HCT116 (cell line): ENCODE results near the gene RLBP1. TPM values are rescaled to one million over a fixed set of nuclear protein-coding genes. Genes with fewer than 3 reads are reported as not detected.
A peak's percentile ranks its signal among the peaks of the same experiment; 100 is the strongest.

ENCODE experiments used
- ATAC-seq: fragments of 200-7000 bp; cut with Tn5 transposase; 2 replicates; pipeline ENCODE4 v1.9.1; 2020; ENCODE audit warnings: mild to moderate bottlenecking, moderate library complexity
- BruUV-seq: library from RNA; stranded (reverse); fragments of 400-500 nt; replicated peaks from 2 replicates; lab custom pipeline; 2021; lab: Mats Ljungman, UMichigan
- CTCF ChIA-PET: fragments of 300-600 bp; sonication (Branson Sonifier 250); formaldehyde crosslinking; loops from one replicate; lab custom pipeline; 2021; ENCODE audit warnings: antibody characterized with exemption; lab: Charles Lee
- POLR2A ChIA-PET: fragments of 300-600, 350-600 bp; sonication (Branson Sonifier 250); formaldehyde crosslinking; loops from one replicate; lab custom pipeline; 2021; ENCODE audit warnings: antibody characterized with exemption; lab: Charles Lee
- RAD21 ChIA-PET, 2 experiments: fragments of 300-600 bp; sonication (Branson Sonifier 250); formaldehyde crosslinking; loops; one replicate each; lab custom pipeline; 2023; ENCODE audit warnings: low total read pairs in 2 of 2; ENCODE audit not compliant: uncharacterized antibody in 2 of 2, unreplicated experiment in 2 of 2, low non-redundant PET in 1 of 2; lab: Charles Lee
- DNase-seq: peaks from one replicate; pipeline ENCODE4 v3.0.0-alpha.2; 2010; ENCODE audit warnings: low read depth, low spot score
- H2AFZ ChIP-seq: fragments of 200-600 bp; shearing (Covaris generic), sonication (generic); 2 replicates; pipeline ENCODE4 v1.6.1; 2017; ENCODE audit warnings: low read depth, mixed run types, mixed read lengths, antibody characterized with exemption, low read length; ENCODE audit not compliant: poor library complexity, severe bottlenecking
- H3K27ac ChIP-seq: 2 replicates; pipeline ENCODE4 v1.5.1; 2012; ENCODE audit warnings: low read depth, low read length
- H3K27me3 ChIP-seq: fragments of 200-600 bp; sonication (generic); 2 replicates; pipeline ENCODE4 v1.6.1; 2016; ENCODE audit warnings: mixed run types, low read length, mixed read lengths; ENCODE audit not compliant: insufficient read depth
- H3K36me3 ChIP-seq, 2 experiments: fragments of 200-500 bp in 1 of 2; fragments of 200-600 bp in 1 of 2; sonication (Bioruptor generic) in 1 of 2; sonication (generic) in 1 of 2; 2 replicates each; pipeline versions ENCODE4 v1.5.1 to v1.6.1; 2014 to 2016; ENCODE audit warnings: low read length in 2 of 2, inconsistent platforms in 1 of 2, mixed read lengths in 1 of 2, mixed run types in 1 of 2; ENCODE audit not compliant: insufficient read depth in 2 of 2, control insufficient read depth in 1 of 2
- H3K4me1 ChIP-seq, 2 experiments: fragments of 200-600 bp in 1 of 2; sonication (generic) in 1 of 2; 2 replicates each; pipeline versions ENCODE4 v1.5.1 to v1.6.1; 2012 to 2017; ENCODE audit warnings: low read length in 2 of 2, inconsistent platforms in 1 of 2, mild to moderate bottlenecking in 1 of 2, mixed read lengths in 1 of 2, mixed run types in 1 of 2, moderate library complexity in 1 of 2; ENCODE audit not compliant: insufficient read depth in 2 of 2, control insufficient read depth in 1 of 2
- H3K4me2 ChIP-seq: fragments of 200-600 bp; sonication (generic); 2 replicates; pipeline ENCODE4 v1.6.1; 2017; ENCODE audit warnings: mixed run types, low read length, mixed read lengths
- H3K4me3 ChIP-seq, 2 experiments: fragments of 200-600 bp in 1 of 2; sonication (generic) in 1 of 2; replicated peaks in 1 of 2; 2 replicates each; pipeline ENCODE4 v1.5.1; 2011 to 2016; ENCODE audit warnings: low read length in 2 of 2, control low read depth in 1 of 2, low read depth in 1 of 2, mild to moderate bottlenecking in 1 of 2, mixed read lengths in 1 of 2, mixed run types in 1 of 2
- H3K79me2 ChIP-seq: fragments of 200-600 bp; sonication (generic); 2 replicates; pipeline ENCODE4 v1.6.1; 2017; ENCODE audit warnings: mild to moderate bottlenecking, mixed run types, low read length, moderate library complexity, mixed read lengths; ENCODE audit not compliant: insufficient read depth
- H3K9ac ChIP-seq: fragments of 200-600 bp; sonication (generic); 2 replicates; pipeline ENCODE4 v1.6.1; 2016; ENCODE audit warnings: low read length, mixed read lengths
- H3K9me2 ChIP-seq: fragments of 200-600 bp; sonication (generic), shearing (Covaris generic); 2 replicates; pipeline ENCODE4 v1.6.1; 2017; ENCODE audit warnings: mixed run types, mild to moderate bottlenecking, moderate library complexity; ENCODE audit not compliant: insufficient read depth
- H3K9me3 ChIP-seq, 2 experiments: fragments of 200-500 bp in 1 of 2; fragments of 200-600 bp in 1 of 2; sonication (Bioruptor generic) in 1 of 2; sonication (generic) in 1 of 2; 2 replicates each; pipeline ENCODE4 v1.6.1; 2014 to 2017; ENCODE audit warnings: low read length in 2 of 2, mixed read lengths in 2 of 2, inconsistent platforms in 1 of 2, low read depth in 1 of 2, mild to moderate bottlenecking in 1 of 2, mixed run types in 1 of 2, moderate library complexity in 1 of 2; ENCODE audit not compliant: control insufficient read depth in 1 of 2, insufficient read depth in 1 of 2
- H4K20me1 ChIP-seq: fragments of 200-600 bp; sonication (generic), shearing (Covaris generic); 2 replicates; pipeline ENCODE4 v1.6.1; 2017; ENCODE audit warnings: mixed run types, mild to moderate bottlenecking, moderate library complexity; ENCODE audit not compliant: insufficient read depth
- ATF3 ChIP-seq: IDR thresholded peaks from 2 replicates; pipeline ENCODE4 v1.6.1; 2012
- CBX3 ChIP-seq: IDR thresholded peaks from 2 replicates; pipeline ENCODE4 v1.6.1; 2012; ENCODE audit warnings: low read depth
- CEBPB ChIP-seq: IDR thresholded peaks from 2 replicates; pipeline ENCODE4 v1.6.1; 2012; ENCODE audit warnings: low read depth
- CTCF ChIP-seq, 3 experiments: fragments of 200-600 bp in 1 of 3; sonication (generic) in 1 of 3; IDR thresholded peaks in 2 of 3; conservative IDR thresholded peaks in 1 of 3; 2 replicates each; pipeline ENCODE4 v1.5.1; 2012 to 2017; ENCODE audit warnings: low read depth in 2 of 3, low read length in 2 of 3, antibody characterized with exemption in 1 of 3, borderline replicate concordance in 1 of 3, control low read depth in 1 of 3, mild to moderate bottlenecking in 1 of 3, mixed read lengths in 1 of 3, mixed run types in 1 of 3, moderate library complexity in 1 of 3; ENCODE audit not compliant: insufficient read depth in 1 of 3
- EGR1 ChIP-seq: IDR thresholded peaks from 2 replicates; pipeline ENCODE4 v1.6.1; 2012; ENCODE audit warnings: low read depth
- EZH2phosphoT487 ChIP-seq: fragments of 200-600 bp; IDR thresholded peaks from 2 replicates; pipeline ENCODE4 v1.6.1; 2018; ENCODE audit warnings: antibody characterized with exemption, borderline replicate concordance
- MAX ChIP-seq: IDR thresholded peaks from 2 replicates; pipeline ENCODE4 v1.6.1; 2012
- POLR2AphosphoS5 ChIP-seq: IDR thresholded peaks from 2 replicates; pipeline ENCODE4 v1.6.1; 2011; ENCODE audit warnings: mild to moderate bottlenecking, low read depth, low read length, moderate library complexity
- RAD21 ChIP-seq: IDR thresholded peaks from 2 replicates; pipeline ENCODE4 v1.6.1; 2012; ENCODE audit warnings: low read depth, mild to moderate bottlenecking
- REST ChIP-seq: IDR thresholded peaks from 2 replicates; pipeline ENCODE4 v1.6.1; 2012; ENCODE audit warnings: low read depth
- SIN3A ChIP-seq: IDR thresholded peaks from 2 replicates; pipeline ENCODE4 v1.6.1; 2012; ENCODE audit warnings: low read depth
- SP1 ChIP-seq: IDR thresholded peaks from 2 replicates; pipeline ENCODE4 v1.6.1; 2012; ENCODE audit warnings: low read depth
- intact Hi-C: fragments of 100-400 bp; cut with micrococcal nuclease; formaldehyde crosslinking; loops from 2 replicates; pipeline ENCODE4 v1.10.0; 2022
- total RNA-seq: library from RNA; stranded (reverse); gene quantifications from one replicate; pipeline ENCODE4 v1.2.1, GENCODE V29; 2021; ENCODE audit not compliant: unreplicated experiment

Gene RLBP1
- total RNA-seq, 1 experiment from 2014 or later, result 0.12 TPM

GRCh38 chr15:89172921-89173320 is 48.5 kb downstream of the RLBP1 start:
- Histone ChIP-seq H2AFZ (no peak overlapping the region), H3K9me3 (no peaks in the 10 kb centered on the region), H3K4me2 (no peak overlapping the region), H3K4me1 (peaks cover 6 to 11% of the 10 kb centered on the region in 2 experiments), H3K9ac (no peak overlapping the region), H3K9me2 (no peaks in the 10 kb centered on the region), H3K27me3 (no peaks in the 10 kb centered on the region), H3K27ac (no peak overlapping the region), H3K4me3 (no peak overlapping the region), H3K79me2 (no peaks in the 10 kb centered on the region), H3K36me3 (no peaks in the 10 kb centered on the region), H4K20me1 (no peaks in the 10 kb centered on the region)
- DNase-seq, result no peak
- TF ChIP-seq RAD21 (no peak), POLR2AphosphoS5 (no peak), ATF3 (no peak), SP1 (no peak), SIN3A (no peak)
- ChIA-PET CTCF (interaction anchor here (0.9 to 5.1 kb wide), 5 partner anchors 13 to 294 kb away, joined by 3 to 38 read pairs (median 13); no protein-coding TSS in a partner anchor), RAD21 (no interaction called here), POLR2A (no interaction called here)
- ATAC-seq, result no peak
- intact Hi-C loops, result no loop called here
- no TSS peak for BruUV-seq

GRCh38 chr15:89171136-89172072 is 50.0 kb downstream of the RLBP1 start:
- H4K20me1 ChIP-seq, result no peaks in the 10 kb centered on the region
- H3K4me3 ChIP-seq, result no peak overlapping the region
- no peaks in the 10 kb centered on the region for H3K9me3 ChIP-seq
- ChIA-PET RAD21 (interaction anchor here (1.4 to 1.5 kb wide), 2 partner anchors 114 kb away, joined by 4 to 6 read pairs; no protein-coding TSS in a partner anchor), CTCF (interaction anchor here (1.0 to 5.1 kb wide), 23 partner anchors 8 to 404 kb away, joined by 3 to 38 read pairs (median 5); partner anchors contain the start of genes ABHD2 and TICRR), POLR2A (interaction anchor here (1.5 kb wide), 1 partner anchor 83 kb away, joined by 6 read pairs; the partner anchor contains the start of gene ABHD2)
- intact Hi-C loops, result loop anchor here (1.0 kb wide), 1 partner anchor 114 kb away; no protein-coding TSS in a partner anchor
- H3K36me3 ChIP-seq, result no peaks in the 10 kb centered on the region
- H2AFZ ChIP-seq, result no peak overlapping the region
- BruUV-seq, result no TSS peak
- H3K27me3 ChIP-seq, result no peaks in the 10 kb centered on the region
- H3K9me2 ChIP-seq, result no peaks in the 10 kb centered on the region
- H3K4me2 ChIP-seq, result no peak overlapping the region
- no peak overlapping the region for H3K27ac ChIP-seq
- H3K9ac ChIP-seq, result no peak overlapping the region
- peaks cover 20 to 26% of the 10 kb centered on the region in 2 experiments for H3K4me1 ChIP-seq
- ATAC-seq (peak; percentile 66), DNase-seq (peak; percentile 32)
- no peaks in the 10 kb centered on the region for H3K79me2 ChIP-seq
- TF ChIP-seq SP1, result no peak
- TF ChIP-seq POLR2AphosphoS5, result no peak
- no peak for TF ChIP-seq CEBPB
- no peak for TF ChIP-seq MAX
- no peak for TF ChIP-seq EZH2phosphoT487
- TF ChIP-seq CTCF (IDR thresholded peaks at IDR 0.05 in 2 of 3, conservative IDR thresholded peaks at IDR 0.05 in 1 of 3; ENCODE audit: borderline replicate concordance in 1 of 3, insufficient read depth in 1 of 3, low read depth in 2 of 3, low read length in 2 of 3), result peak; percentile 87 to 89 (median 88)
- TF ChIP-seq EGR1, result no peak
- no peak for TF ChIP-seq CBX3
- peak; percentile 83 for TF ChIP-seq RAD21
- no peak for TF ChIP-seq REST
